Gastroesophageal sphincter (tissue), 3 donors: ENCODE results near the gene FAM163A.

Experiments used
- POLR2A ChIP-seq, 2 donors: fragments of 450-650 bp; IDR thresholded peaks; one replicate each; pipeline ENCODE4 v1.6.1; 2017; ENCODE audit warnings: antibody characterized with exemption in 2 of 2, mild to moderate bottlenecking in 2 of 2, moderate library complexity in 1 of 2
- TF ChIP-seq, protein P1 (sequence below), 4 experiments: fragments of 200-600 bp in 2 of 4; fragments of 450-650 bp in 2 of 4; sonication (generic) in 1 of 4; IDR thresholded peaks; one replicate each; pipeline ENCODE4 v1.5.1; 2017 to 2019; ENCODE audit warnings: antibody characterized with exemption in 4 of 4, mild to moderate bottlenecking in 2 of 4, moderate library complexity in 2 of 4

DNA sequence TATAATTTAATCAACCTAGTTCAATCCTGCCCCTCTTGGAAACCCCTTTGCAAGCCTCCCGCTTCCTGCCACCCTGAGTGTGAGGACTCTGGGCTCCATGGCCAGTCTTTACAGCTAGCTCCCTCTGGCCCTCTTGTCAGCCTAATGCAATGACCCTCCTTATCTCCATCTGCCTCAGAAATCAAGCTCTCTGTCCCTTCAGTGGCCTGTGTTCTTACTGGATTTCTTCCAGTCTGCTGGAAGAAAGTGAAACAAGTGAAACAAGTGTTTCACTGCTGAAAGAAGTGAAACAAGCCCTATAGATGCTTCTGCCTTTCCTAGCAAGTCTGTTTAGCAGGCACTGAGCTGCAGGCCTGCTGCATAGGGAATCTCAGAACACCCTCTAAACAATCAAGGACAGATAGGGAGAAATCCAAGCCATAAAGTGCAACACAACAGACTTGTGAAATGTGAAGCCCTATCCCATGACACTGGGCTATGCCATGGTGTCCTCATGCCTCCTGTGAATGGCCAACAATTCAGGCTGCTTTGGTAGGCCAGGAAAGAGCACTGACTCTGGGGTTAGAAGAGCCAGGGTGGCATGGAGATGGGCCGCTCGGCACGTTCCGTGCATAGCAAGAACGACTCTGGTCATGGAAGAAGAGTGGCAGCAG lies 55.9 kb downstream of the FAM163A start:
- TF ChIP-seq, protein P1, sequence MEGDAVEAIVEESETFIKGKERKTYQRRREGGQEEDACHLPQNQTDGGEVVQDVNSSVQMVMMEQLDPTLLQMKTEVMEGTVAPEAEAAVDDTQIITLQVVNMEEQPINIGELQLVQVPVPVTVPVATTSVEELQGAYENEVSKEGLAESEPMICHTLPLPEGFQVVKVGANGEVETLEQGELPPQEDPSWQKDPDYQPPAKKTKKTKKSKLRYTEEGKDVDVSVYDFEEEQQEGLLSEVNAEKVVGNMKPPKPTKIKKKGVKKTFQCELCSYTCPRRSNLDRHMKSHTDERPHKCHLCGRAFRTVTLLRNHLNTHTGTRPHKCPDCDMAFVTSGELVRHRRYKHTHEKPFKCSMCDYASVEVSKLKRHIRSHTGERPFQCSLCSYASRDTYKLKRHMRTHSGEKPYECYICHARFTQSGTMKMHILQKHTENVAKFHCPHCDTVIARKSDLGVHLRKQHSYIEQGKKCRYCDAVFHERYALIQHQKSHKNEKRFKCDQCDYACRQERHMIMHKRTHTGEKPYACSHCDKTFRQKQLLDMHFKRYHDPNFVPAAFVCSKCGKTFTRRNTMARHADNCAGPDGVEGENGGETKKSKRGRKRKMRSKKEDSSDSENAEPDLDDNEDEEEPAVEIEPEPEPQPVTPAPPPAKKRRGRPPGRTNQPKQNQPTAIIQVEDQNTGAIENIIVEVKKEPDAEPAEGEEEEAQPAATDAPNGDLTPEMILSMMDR (IDR thresholded peaks at IDR 0.05): no peak
- TF ChIP-seq POLR2A (IDR thresholded peaks at IDR 0.05): no peak
